Measurements from ENCODE around the gene TSPAN18.

TSPAN18 gene

DNA sequence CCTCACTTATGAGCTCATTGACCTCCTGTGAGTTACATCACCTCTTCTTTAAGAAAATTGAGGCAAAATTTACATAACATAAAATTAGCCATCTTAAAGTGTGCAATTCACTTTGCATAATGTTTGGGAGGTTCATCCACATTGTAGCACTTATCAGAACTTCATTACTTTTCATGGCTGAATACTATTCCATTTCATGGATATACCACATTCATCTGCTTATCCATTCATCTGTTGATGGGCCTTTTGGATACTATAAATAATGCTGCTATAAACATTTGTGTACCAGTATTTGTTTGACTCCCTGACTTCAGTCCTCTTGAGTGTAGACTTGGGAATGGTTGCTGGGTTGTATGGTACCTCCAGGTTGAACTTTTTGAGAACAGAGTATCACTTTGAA, 120.6 kb downstream of the TSPAN18 start:
- no peak for DNase-seq (ENCODE audit: low read depth in 1 of 2, low spot score in 1 of 2)

DNA sequence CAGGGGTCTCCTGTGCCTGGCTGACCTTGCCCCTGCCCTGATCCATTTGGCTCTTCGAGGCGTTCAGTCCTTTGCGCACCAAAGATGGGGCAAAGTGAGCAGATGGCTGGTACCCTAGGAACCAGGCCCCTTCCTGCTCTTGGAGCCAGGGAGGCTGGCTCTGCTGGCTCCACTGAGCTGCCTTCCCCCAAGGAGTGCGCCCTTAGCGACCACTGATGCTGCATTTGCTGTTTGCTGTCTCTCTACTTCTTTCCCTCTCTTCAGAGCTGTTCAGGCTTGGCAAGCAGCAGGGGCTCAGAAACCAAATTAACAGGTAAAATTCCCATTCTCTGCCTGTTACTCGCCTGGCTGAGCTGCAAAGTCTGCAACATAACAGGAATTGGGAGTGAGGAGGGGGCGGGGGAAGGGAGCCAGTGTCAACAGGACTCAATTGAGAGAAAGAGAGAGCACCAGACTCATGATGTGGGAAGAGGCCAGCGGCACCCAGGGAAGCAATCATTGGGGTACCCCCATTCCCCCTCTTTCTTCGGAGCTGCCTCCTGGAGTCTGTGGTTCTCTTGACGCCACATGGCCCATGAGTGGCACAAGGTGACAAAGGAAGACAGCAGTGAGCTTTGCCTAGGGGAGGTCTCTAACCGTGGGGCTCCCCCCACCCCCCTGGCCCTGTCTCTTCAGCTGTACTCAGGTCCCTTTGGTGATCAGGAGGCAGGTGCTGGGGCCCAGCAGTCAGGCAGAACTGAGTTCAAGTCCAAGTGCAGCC, 121.6 kb downstream of the TSPAN18 start:
- DNase-seq (ENCODE audit: low read depth in 1 of 2, low spot score in 1 of 2): no peak

DNA sequence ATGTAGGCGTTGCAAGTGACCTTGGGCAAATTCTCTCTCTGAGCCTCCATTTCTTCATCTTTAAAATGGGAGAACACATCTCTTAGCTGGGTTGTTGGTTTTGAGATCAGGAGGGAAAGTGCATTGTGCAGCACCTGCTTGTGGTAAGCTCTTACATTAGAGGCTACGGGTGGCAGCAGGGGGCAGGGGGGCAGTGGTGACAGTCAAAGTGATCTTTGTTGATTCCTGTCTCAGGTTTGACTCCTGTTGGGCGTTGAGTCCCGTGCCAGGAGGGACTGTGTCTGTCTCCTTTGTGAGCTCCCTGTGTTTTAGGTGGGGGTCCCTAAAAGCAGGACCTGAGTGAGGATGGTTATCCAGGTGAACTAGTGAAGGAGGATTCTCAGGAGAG, 122.2 kb downstream of the TSPAN18 start:
- DNase-seq (ENCODE audit: low read depth in 1 of 2, low spot score in 1 of 2): no peak

GRCh38 chr11:44849424-44849823, 122.7 kb downstream of the TSPAN18 start:
- DNase-seq (ENCODE audit: low read depth in 1 of 2, low spot score in 1 of 2): no peak

DNA sequence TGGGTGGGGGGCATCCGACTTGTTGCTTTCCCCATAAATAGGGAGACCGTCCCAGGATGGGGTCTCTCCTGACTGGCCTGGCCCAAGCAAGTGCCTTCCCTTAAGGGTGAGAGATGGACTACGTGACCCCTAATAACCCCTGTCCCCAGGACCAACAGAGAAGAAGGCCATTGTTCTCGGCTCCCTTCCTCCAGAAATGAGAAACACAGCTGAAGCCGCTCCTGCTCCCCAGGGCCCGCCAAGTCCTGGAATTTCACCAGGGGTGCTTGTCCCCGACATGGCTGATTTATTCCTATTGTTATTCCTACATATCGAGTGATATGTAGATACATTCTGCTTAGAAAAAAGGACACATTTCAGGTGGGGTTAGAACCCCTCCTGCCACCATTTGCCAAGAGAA, 123.2 kb downstream of the TSPAN18 start:
- DNase-seq (ENCODE audit: low read depth in 1 of 2, low spot score in 1 of 2): no peak

GRCh38 chr11:44851496-44851895, 124.7 kb downstream of the TSPAN18 start:
- DNase-seq (ENCODE audit: low read depth in 1 of 2, low spot score in 1 of 2): no peak

- DNase-seq (ENCODE audit: low read depth in 1 of 2, low spot score in 1 of 2): no peak
These were observed 125.5 kb downstream of the TSPAN18 start for GRCh38 chr11:44852159-44852747.

DNA sequence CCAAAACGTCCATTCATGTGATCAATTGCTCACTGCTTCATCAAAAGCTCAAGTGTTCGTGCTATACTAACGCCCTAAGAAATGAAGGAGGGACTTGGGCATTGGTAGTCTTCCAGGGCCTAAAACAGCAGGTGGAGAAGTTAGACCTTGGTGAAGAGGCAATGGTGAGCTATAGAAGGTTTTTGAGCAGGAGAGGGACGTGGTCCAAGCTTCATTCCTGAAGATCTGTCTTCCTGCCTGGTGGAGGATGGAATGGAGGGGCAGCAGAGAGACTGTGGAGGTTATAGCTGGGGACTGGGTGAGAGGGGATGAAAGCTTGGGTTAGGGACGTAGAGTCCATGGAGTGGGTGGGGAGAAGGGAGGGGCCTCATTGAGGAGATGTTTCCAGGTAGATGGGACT, 126.2 kb downstream of the TSPAN18 start:
- DNase-seq (ENCODE audit: low read depth in 1 of 2, low spot score in 1 of 2): no peak

DNA sequence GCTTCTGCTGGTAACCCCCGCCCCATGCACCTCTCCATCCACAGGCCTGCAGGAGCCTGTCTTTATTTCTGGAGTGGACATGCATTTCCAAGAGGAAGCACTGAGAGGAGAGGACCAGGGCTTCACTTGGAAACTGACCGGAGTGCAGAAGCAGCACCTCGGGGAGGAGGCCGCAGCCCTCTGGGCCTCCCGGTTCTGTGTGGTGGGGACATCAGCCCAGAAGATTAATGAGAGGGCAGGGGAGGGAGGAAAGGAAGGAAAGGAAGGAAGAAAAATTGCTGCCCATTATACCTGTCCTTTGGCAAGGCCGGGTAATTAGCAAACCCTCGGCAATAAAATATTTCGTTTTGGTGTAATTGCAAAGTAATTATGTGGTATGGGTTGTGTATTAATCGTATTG, 126.9 kb downstream of the TSPAN18 start:
- DNase-seq (ENCODE audit: low read depth in 1 of 2, low spot score in 1 of 2): no peak

DNA sequence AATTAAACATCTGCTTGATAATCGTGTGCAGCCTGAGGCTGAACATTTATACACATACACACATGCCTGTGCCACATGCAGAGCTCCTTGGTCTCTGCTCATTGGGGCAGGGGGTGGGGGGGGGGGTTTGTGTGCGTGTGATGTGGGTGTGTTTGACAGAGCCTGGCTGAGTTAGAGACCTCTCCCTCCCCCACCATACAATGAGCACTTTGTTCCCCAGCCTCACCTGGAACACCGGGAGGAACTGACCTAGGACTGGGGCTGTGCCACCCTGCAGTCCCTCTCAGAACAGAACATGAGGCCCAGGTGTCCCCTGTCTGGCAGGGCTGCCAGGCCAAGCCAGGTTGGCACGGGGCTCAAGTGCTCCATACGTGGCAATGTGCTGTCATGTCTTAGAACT, 127.3 kb downstream of the TSPAN18 start:
- DNase-seq (ENCODE audit: low read depth in 1 of 2, low spot score in 1 of 2): no peak

DNA sequence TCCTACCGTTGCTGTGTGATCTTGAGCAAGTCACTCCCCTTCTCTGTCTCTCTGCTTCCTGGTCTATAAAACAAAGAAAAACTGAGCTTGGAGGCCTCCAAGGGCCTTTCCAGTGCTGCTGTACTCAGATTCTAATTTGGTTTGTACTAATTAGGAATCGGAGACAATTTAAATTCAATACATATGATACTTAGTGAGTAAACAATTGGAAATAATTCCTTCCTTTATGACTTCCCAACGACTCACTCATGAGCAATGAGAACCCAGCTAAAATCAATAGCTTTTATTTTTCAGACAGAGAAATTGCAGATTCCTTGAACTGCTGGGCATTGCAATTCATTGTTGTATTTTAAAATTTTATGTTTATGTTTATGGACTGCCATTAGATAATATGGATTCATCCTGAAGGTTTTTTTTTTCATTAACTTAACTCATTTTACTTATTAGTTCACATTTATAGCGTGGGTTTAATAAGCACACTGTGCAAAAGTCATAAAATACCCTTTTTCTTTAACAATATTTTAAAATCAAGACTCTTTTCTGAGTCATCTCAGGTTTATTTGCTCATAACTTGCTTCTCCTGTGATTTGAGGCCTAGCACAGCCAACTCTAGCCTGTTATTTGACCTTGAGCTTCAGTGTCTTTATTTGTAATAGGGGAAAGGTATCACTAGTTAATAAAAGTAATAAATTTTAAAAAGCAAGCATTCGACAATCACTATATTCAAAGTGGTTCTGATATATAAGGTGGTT, 128.2 kb downstream of the TSPAN18 start:
- no peak for DNase-seq (ENCODE audit: low read depth in 1 of 2, low spot score in 1 of 2)

GRCh38 chr11:44855493-44855849, 128.7 kb downstream of the TSPAN18 start:
- DNase-seq (ENCODE audit: low read depth in 1 of 2, low spot score in 1 of 2): no peak

GRCh38 chr11:44857490-44858090, 130.8 kb downstream of the TSPAN18 start:
- DNase-seq (ENCODE audit: low read depth in 1 of 2, low spot score in 1 of 2): no peak

- no peak for DNase-seq (ENCODE audit: low read depth in 1 of 2, low spot score in 1 of 2)
These were observed 132.2 kb downstream of the TSPAN18 start for GRCh38 chr11:44858796-44859527.

DNA sequence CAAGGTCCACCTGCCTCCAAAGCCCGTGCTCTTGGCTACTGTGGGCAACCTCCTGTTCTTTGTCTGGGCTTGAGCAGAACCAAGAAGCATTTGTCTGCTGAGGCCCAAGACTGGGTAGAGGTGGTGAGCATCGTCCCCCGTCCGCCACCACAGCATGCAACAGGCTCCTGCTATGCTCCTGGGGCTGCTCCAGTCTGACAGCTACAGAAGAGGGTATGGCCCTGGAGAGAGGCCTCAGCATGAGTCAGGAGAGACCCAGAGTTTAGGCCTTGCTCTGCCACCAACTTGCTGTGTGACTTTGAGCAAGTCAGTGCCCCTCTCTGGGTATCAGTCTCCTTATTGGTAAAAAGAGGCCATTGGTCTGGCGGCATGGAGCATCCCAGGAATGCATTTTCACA, 132.8 kb downstream of the TSPAN18 start:
- no peak for DNase-seq (ENCODE audit: low read depth in 1 of 2, low spot score in 1 of 2)

DNA sequence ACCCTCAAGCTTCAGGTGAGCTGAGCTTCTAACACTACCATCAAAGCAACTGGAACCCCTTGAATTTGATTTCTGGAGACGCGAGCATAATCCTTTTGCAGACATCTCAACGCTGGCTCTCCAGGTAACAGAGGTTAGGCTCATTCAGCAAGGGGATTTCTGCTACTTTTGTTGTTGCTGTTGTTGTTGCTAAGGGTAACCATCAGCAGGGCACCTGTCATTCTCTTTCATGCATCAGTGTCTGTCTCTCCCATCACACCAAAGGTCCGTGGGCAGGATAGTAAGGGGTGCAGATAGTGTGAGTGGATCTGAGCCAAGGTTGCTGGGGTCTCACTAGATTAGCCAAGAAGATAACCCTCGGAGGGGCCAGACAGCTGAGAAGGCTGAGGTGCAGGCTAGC, 133.6 kb downstream of the TSPAN18 start:
- DNase-seq (ENCODE audit: low read depth in 1 of 2, low spot score in 1 of 2): no peak

DNA sequence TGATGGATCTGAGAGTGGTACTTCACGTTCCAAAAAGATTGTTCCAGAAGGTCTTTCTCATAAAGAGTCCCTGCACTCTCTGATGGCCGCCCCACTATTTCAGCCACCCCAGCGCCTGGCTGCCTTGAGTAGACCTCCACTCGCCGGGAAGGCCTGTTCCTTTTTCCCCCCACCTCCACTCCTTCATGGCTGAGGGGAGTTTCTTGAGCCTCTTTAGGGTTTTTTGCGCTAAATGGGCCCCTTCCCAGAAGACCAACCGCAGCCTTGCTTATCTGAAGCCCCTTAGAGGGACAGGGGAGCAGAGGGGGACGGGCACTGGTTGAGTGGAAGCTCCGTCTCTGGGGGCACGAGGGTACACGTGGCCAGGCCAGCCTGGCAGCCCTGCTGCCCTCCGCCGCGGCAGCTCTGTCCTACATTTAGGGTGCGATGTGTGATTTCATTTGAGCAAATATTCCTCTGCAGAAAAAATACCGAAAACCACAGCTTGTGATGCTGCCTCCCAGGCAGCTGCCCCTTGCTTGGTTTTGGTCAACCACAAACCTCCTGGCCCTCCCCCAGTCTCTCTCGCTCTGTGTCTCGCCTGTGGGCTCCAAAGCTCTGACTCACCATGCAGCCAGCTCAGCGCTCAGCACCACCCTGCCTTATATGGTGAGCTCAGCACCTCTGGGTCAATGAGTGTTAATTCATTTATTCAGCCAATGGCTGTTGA, 135.2 kb downstream of the TSPAN18 start:
- DNase-seq (ENCODE audit: low read depth in 1 of 2, low spot score in 1 of 2): peak; percentile 42 to 59

GRCh38 chr11:44862558-44863101, 135.9 kb downstream of the TSPAN18 start:
- DNase-seq (ENCODE audit: low read depth in 1 of 2, low spot score in 1 of 2): no peak

- DNase-seq (ENCODE audit: low read depth in 1 of 2, low spot score in 1 of 2): no peak
These were observed 136.5 kb downstream of the TSPAN18 start for GRCh38 chr11:44863231-44863630.

DNA sequence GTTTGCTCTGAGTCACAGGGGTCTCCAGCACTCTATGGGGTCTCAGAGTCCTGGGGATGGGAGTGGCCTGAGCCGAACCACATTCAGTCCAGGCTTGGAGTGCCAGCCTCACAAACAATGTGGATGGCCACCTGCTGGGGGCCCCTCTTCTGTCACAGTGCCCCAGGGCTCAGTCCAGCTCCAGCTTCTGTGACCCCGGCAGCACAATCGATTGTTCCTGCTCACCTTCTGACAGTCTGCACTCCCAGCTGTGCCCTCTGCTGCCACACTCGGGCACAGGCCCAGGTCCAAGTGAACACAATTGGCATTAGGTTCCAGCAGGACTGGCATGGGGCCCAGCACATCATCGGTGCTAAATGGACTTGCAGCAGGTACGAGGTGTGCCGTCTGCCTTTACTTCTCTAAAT, 139.1 kb downstream of the TSPAN18 start:
- no peak for DNase-seq (ENCODE audit: low read depth in 1 of 2, low spot score in 1 of 2)

Measured in stimulated activated CD4-positive, alpha-beta T cell treated with anti-CD3 and anti-CD28 coated beads, Interleukin-15, amount 100 ng/mL, for 1 hour (primary cell).